Stimulated activated CD4-positive, alpha-beta T cell treated with anti-CD3 and anti-CD28 coated beads, Interleukin-1b, Interleukin-23, amount 100 ng/mL, for 48 hours (primary cell): ENCODE measurements around the gene PAX8.
"Not testable (repeated sequence)": the region's sequence is repeated elsewhere in the genome, so short reads cannot be mapped to it uniquely, and the experiment has no call there.

Experiments used
- DNase-seq: peaks from one replicate; pipeline ENCODE4 v3.0.0-alpha.2; 2020

The PAX8 gene

GRCh38 chr2:113278742-113279139, at the start of gene PAX8:
PAX8 (minus strand) TSS chr2:113278921; CDS start chr2:113278394, 527 bp downstream.
- no peak for DNase-seq

DNA sequence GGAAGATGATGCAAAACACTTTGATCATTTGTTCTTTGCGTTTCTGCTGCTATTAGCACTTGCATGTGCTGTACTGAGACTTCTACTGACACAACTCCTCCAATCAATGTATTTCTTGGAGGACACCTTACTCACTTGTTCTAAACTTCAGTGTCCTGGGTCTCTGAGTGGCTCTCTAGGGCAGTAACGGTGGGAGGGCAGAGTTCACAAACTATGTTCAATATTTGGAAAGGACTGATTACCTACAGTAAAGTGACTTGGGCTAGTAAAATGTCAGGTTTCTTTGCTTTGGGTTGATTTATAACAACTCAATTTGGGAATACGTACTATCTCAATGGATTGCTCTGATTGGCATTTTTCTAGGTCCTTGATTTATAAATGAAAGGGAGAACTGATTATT, 49.3 kb upstream of the PAX8 start:
- no peak for DNase-seq

DNA sequence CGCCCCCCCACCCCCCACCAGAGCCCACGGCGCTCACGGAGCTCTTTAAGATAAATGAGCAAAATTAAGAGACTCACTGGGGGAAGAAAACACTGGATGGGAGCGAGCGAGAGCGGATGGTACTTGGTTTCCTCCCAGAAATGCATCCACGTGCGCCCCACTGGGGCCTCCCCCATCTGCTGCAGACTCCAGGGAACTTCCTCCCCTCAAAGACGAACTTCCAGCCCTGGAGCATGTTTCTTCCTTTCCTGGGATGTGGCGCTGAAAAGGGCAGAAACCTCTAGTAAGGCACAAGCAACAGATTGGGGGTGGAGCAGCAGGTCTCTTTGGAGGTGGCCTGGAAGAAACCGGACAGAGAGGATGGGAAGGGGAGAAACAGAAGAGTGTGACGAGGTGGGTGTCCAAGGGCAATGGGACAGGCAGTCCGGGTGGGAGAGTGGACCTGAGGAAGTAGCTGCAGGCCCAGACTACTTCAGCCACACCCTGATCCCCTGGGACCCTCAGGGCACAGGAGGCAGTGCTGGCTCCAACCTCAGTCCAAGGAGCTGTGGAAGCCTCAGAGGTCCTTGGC, 46.5 kb upstream of the PAX8 start:
- DNase-seq = not testable (repeated sequence)

DNA sequence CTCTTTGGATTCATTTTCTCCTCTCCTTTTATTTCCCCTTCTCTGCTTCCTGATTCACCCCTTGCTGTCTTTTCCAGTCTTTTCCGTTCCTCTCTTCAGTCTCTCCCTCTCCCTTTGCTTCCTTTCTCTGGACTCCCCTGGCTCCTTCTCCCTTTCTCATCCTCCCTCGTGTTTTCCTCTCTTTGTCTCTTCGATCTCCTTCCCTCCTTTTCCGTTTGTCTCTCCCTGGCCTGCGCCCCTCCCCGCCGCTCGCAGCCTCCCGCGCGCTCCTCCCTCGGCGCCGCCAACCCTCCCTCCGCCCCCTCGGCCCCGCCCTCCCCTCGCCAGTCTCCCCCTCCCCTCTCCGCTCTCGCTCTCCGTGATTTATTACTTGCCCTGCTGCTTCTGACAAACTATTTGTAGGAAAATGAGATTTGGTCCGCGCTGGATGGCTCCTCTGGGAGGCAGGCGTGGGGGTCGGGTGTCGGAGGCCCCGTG, 46.0 kb upstream of the PAX8 start:
- peak; percentile 41 for DNase-seq

DNA sequence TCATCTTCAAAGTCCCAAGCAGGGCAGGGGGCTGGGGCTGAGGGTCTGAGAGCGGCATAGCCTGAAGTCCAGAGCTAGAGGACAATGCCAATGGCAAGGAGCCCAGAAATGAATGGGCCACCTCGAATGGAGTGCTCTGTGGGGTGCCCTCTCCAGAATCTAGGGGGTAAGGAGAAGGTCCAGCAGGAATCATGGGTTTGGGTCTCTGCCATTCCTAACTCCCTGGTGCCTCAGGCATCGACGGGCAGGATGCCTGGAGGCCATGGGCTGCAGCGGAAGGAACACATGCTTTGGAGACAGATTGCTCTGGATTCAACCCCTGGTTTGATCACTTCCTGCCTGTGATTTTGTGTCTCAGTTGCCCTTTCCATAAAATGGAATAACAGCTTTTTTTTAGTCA, 44.4 kb upstream of the PAX8 start:
- not testable (repeated sequence) for DNase-seq

DNA sequence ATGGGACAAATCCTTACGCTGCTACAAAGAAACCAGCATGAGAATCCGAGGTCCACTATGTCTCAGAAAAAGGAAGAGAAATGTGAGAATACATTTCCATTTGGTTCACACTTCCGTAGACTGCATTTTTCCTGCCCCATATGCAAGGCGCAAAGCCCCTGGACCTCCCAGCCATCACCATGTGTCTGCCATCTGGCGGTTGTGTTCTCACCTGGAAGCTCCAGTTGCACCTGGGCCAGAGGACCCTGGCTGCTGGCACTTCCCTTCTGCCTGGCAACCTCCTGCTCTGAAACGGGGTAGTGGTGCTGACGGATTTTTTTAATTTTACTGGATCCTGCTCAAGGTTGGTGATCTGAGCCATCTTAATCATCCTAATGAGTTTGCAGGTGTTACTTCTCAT, 41.4 kb upstream of the PAX8 start:
- not testable (repeated sequence) for DNase-seq

- not testable (repeated sequence) for DNase-seq
Observed at GRCh38 chr2:113318941-113319340, 40.2 kb upstream of the PAX8 start.

DNA sequence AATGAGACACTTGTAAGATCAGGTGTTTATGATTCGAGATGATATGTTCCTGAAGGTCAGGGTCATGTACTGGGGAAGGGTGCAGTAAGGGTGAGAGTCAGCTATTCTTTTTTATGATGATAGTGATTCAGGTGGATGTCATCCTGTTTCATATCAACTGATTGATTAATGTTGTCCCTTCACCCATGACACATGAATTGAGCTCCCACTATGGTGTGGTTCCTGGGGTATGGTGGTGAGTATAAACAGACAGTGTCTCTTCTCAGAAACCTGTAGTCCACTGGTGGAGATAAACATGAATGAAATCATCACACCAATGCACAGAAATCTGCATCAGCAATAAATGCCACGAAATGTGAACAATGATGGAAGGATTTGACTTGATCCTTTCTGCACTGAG, 37.4 kb upstream of the PAX8 start:
- no peak for DNase-seq

DNA sequence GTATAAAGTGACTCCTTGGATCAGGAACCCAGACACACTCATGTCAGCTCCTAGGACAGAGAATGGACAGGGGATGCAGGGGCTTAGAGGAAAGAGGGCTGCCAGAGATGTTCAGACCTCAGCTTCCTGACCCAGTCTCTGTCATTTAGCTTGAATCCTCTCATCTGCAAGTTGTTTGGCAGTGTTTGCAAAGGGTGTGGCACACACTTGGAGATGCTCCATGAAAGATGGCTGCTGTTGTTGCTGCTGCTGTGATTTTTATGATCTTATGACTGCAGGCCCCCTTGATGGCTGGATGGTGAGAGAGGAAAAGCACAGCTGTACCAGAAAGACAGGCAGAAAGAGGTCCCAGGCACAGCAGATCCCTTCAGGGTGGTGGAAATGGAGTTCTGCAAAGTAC, 35.9 kb upstream of the PAX8 start:
- DNase-seq = not testable (repeated sequence)

- not testable (repeated sequence) for DNase-seq
Observed at GRCh38 chr2:113314176-113314575, 35.5 kb upstream of the PAX8 start.

GRCh38 chr2:113311781-113312180, 33.1 kb upstream of the PAX8 start:
- not testable (repeated sequence) for DNase-seq

DNA sequence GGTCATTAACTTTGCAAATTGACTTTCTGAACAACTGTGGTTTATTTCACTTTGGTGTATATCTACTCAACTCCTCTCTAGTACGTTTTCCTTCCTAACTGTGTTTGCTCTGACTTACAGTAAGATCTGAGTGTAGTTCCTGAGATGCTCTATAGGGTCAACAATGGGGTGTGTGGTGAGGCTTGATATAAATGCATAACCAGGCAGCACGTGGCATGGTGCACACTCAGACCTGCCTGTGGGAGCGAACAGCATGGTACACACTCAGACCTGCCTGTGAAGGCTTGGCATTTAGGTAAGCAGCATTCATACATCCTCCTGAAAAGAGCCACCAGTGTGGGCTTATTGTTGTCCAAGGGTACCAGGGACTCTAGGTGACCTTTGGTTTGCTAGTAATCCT, 32.5 kb upstream of the PAX8 start:
- DNase-seq = not testable (repeated sequence)

- no peak for DNase-seq
Observed at GRCh38 chr2:113309655-113310387, 31.1 kb upstream of the PAX8 start.

DNA sequence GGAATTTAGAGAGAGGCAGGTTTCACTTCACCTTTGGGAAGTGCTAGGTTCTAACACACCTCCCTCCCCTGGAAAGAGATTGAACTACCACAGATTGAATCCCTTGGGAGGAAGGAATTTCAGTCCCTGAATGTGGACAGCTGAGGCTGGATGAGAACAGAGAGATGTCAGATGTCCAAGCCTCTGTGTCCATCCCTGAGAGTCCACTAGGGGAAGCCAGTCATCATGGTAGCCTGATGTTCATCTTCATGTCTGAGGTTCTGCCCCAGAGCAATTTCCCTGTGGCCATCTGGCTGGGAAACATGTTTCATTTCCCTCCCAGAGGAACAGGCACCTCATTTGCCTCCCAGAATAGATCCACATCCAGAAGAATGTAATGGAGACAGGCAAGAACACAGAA, 30.1 kb upstream of the PAX8 start:
- DNase-seq = not testable (repeated sequence)

GRCh38 chr2:113306207-113306606, 27.5 kb upstream of the PAX8 start:
- not testable (repeated sequence) for DNase-seq

GRCh38 chr2:113305749-113306148, 27.0 kb upstream of the PAX8 start:
- not testable (repeated sequence) for DNase-seq

DNA sequence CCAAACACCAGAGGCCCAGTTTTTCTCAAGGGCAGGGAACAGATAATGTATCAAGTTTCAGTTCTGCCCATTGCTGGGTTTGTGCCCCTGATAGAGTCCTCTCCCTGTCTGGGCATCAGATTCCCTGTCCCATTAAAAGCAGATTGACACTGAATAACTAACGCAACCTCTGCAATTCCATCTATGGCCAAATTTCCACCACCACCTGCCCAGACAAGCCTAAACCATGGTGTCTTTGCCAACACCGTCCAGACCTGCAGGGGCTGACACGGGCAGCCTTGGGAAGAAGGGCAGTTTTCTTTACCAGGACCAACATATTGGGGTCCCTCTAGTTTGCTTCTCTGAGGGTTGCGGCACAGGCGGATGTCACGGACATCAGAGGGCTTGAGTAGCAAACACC, 26.4 kb upstream of the PAX8 start:
- no peak for DNase-seq

DNA sequence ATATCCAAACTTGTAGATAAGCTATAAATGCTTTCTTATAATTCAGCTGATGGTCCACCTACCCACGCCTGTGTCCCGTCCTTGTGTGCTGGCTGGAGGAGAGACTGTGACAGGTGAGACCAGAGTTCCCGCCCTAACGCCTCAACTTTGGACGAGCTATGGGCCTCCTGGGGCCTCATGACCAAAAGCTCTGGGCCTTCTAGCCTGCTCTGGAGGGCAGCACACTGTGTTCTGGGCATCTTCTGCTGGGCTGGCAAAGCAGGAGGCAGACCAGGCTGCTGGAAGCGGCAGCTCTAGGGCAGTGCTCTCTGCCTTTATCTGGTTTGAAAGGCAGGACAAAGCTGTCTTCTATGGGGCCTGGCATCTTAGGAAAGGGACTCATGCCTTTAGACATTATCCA, 26.0 kb upstream of the PAX8 start:
- DNase-seq = no peak

- DNase-seq = not testable (repeated sequence)
Observed at GRCh38 chr2:113302216-113302980, 23.7 kb upstream of the PAX8 start.

DNA sequence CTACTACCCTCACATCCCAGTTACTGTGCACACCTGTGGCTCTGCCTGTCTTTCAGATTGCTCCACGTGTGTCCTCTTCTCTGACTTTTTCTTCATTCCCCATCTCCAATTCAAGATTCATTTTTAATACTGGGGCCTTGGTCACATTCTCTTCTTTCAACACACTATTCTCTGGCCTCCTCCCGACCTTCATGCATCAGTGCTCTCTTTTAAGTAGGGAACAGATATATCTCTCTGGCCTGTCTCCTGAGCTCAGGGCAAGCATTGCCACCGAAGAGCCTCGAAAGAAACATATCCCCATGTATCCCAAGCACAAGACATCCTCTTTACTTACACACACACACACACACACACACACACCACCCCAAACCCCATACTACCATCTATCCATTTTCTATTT, 21.6 kb upstream of the PAX8 start:
- DNase-seq = no peak

- no peak for DNase-seq
Observed at GRCh38 chr2:113298176-113298575, 19.5 kb upstream of the PAX8 start.

- DNase-seq = peak; percentile 42
Observed at GRCh38 chr2:113297590-113297989, 18.9 kb upstream of the PAX8 start.

GRCh38 chr2:113291191-113291590, 12.5 kb upstream of the PAX8 start:
- DNase-seq = no peak

GRCh38 chr2:113288674-113289149, 10.0 kb upstream of the PAX8 start:
- DNase-seq = not testable (repeated sequence)
